ENCODE results near the gene CBLIF. TPM values are rescaled to one million over a fixed set of nuclear protein-coding genes. Genes with fewer than 3 reads are reported as not detected.
A peak's percentile ranks its signal among the peaks of the same experiment; 100 is the strongest.

Gene CBLIF
- total RNA-seq, 1 experiment from 2014 or later, result not detected

DNA sequence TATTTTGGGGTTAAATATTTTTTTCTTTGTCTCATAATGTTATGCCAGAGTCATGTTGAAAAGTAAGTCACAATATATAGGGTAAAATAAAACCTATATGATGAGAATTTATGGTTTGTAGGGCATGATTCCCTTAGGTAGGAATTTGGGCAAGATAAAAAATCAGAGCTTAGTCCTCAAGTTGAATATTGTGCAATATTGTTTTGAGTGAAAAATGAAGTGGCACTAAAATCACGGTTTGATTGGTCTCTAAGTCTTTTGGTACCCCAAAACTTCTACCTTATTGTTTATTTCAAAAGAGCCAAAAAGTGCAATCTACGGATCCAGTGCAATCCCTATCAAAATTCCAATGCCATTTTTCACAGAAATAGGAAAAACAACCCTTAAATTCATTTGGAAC, 33.1 kb downstream of the CBLIF start:
- Histone ChIP-seq H3K27me3 (ENCODE audit: control insufficient read depth, insufficient read depth, low read length) (no peaks in the 10 kb centered on the region), H3K4me1 (ENCODE audit: control insufficient read depth, insufficient read depth, low read length) (peaks cover 5% of the 10 kb centered on the region; the same call in 1 of the 2 replicates), H3K36me3 (ENCODE audit: control insufficient read depth, insufficient read depth, low read length) (peaks cover 8% of the 10 kb centered on the region), H3K4me3 (ENCODE audit: low read depth in 2 of 2, low read length in 2 of 2) (no peak overlapping the region), H3K27ac (ENCODE audit: low read length) (no peak overlapping the region), H3K9me3 (ENCODE audit: control insufficient read depth, insufficient read depth, low read depth, low read length) (no peaks in the 10 kb centered on the region; the same call in 1 of the 2 replicates)
- intact Hi-C loops (cut with micrococcal nuclease; ENCODE audit: unreplicated experiment) (no loop called here), in situ Hi-C loops (cut with HindIII; ENCODE audit: low pct_unique_long_range_greater_than_20kb, low sequenced_read_pairs) (no loop called here)
- ATAC-seq, result no peak
- BruUV-seq (replicated peaks), result no TSS peak
- no peak for TF ChIP-seq TCF7L2 (IDR thresholded peaks at IDR 0.05; ENCODE audit: low read depth, low read length)
- no peak for TF ChIP-seq POLR2AphosphoS5 (IDR thresholded peaks at IDR 0.05; ENCODE audit: low read depth, low read length)
- TF ChIP-seq, protein P1, sequence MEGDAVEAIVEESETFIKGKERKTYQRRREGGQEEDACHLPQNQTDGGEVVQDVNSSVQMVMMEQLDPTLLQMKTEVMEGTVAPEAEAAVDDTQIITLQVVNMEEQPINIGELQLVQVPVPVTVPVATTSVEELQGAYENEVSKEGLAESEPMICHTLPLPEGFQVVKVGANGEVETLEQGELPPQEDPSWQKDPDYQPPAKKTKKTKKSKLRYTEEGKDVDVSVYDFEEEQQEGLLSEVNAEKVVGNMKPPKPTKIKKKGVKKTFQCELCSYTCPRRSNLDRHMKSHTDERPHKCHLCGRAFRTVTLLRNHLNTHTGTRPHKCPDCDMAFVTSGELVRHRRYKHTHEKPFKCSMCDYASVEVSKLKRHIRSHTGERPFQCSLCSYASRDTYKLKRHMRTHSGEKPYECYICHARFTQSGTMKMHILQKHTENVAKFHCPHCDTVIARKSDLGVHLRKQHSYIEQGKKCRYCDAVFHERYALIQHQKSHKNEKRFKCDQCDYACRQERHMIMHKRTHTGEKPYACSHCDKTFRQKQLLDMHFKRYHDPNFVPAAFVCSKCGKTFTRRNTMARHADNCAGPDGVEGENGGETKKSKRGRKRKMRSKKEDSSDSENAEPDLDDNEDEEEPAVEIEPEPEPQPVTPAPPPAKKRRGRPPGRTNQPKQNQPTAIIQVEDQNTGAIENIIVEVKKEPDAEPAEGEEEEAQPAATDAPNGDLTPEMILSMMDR (IDR thresholded peaks at IDR 0.05), result no peak
- TF ChIP-seq, protein P2, sequence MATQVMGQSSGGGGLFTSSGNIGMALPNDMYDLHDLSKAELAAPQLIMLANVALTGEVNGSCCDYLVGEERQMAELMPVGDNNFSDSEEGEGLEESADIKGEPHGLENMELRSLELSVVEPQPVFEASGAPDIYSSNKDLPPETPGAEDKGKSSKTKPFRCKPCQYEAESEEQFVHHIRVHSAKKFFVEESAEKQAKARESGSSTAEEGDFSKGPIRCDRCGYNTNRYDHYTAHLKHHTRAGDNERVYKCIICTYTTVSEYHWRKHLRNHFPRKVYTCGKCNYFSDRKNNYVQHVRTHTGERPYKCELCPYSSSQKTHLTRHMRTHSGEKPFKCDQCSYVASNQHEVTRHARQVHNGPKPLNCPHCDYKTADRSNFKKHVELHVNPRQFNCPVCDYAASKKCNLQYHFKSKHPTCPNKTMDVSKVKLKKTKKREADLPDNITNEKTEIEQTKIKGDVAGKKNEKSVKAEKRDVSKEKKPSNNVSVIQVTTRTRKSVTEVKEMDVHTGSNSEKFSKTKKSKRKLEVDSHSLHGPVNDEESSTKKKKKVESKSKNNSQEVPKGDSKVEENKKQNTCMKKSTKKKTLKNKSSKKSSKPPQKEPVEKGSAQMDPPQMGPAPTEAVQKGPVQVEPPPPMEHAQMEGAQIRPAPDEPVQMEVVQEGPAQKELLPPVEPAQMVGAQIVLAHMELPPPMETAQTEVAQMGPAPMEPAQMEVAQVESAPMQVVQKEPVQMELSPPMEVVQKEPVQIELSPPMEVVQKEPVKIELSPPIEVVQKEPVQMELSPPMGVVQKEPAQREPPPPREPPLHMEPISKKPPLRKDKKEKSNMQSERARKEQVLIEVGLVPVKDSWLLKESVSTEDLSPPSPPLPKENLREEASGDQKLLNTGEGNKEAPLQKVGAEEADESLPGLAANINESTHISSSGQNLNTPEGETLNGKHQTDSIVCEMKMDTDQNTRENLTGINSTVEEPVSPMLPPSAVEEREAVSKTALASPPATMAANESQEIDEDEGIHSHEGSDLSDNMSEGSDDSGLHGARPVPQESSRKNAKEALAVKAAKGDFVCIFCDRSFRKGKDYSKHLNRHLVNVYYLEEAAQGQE (IDR thresholded peaks at IDR 0.05; ENCODE audit: insufficient read depth in 1 of 2, low read depth in 2 of 2, low read length in 1 of 2), result no peak
- no peak for TF ChIP-seq SIN3A (IDR thresholded peaks at IDR 0.05; ENCODE audit: borderline replicate concordance, insufficient read depth, low read depth, low read length)
- no peak for DNase-seq (ENCODE audit: low read depth, low spot score)
- CTCF ChIA-PET, result interaction anchor here (0.5 kb wide), 1 partner anchor 303 kb away, joined by 3 read pairs; no protein-coding TSS in a partner anchor
- POLR2A ChIA-PET, result no interaction called here

DNA sequence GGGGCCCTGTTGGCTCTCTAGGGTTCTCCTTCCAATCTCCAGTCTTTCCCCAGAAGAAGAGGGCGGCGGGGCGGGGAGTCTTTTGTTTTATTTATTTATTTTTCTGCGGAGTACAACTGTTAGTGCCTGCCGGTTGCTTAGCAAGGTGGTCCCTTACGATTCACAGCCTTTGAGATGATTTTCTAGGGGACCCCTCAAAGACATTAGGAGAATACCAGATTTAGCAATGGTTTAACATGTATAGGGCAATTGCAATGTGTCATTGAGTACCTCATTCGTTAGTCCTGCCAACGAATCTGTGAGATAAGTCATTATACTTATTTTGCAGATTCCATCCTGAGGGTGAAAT, 34.4 kb downstream of the CBLIF start:
- in situ Hi-C loops (cut with HindIII; ENCODE audit: low pct_unique_long_range_greater_than_20kb, low sequenced_read_pairs), result no loop called here
- Histone ChIP-seq H3K27me3 (ENCODE audit: control insufficient read depth, insufficient read depth, low read length) (no peaks in the 10 kb centered on the region), H3K4me1 (ENCODE audit: control insufficient read depth, insufficient read depth, low read length) (peaks cover 5% of the 10 kb centered on the region; the same call in 1 of the 2 replicates), H3K36me3 (ENCODE audit: control insufficient read depth, insufficient read depth, low read length) (peaks cover 12% of the 10 kb centered on the region), H3K4me3 (ENCODE audit: low read depth in 2 of 2, low read length in 2 of 2) (peak overlapping the region; percentile 89 to 96), H3K27ac (ENCODE audit: low read length) (peak overlapping the region; percentile 93), H3K9me3 (ENCODE audit: control insufficient read depth, insufficient read depth, low read depth, low read length) (no peaks in the 10 kb centered on the region; the same call in 1 of the 2 replicates)
- ChIA-PET CTCF (interaction anchor here (0.9 kb wide), 1 partner anchor 55 kb away, joined by 4 read pairs; no protein-coding TSS in a partner anchor), POLR2A (no interaction called here)
- BruUV-seq (replicated peaks), result no TSS peak
- no peak for TF ChIP-seq TCF7L2 (IDR thresholded peaks at IDR 0.05; ENCODE audit: low read depth, low read length)
- no peak for TF ChIP-seq SIN3A (IDR thresholded peaks at IDR 0.05; ENCODE audit: borderline replicate concordance, insufficient read depth, low read depth, low read length)
- TF ChIP-seq POLR2AphosphoS5 (IDR thresholded peaks at IDR 0.05; ENCODE audit: low read depth, low read length), result no peak; the same call in 1 of the 2 replicates
- TF ChIP-seq, protein P2 (IDR thresholded peaks at IDR 0.05; ENCODE audit: insufficient read depth in 1 of 2, low read depth in 2 of 2, low read length in 1 of 2), result no peak
- TF ChIP-seq, protein P1 (IDR thresholded peaks at IDR 0.05), result no peak
- ATAC-seq (no peak; the same call in 1 of the 2 replicates), DNase-seq (ENCODE audit: low read depth, low spot score) (no peak)
- intact Hi-C loops (cut with micrococcal nuclease; ENCODE audit: unreplicated experiment), result no loop called here
